ENCODE data around the gene NKX1-1.

GRCh38 chr4:1384675-1385372 is 21.4 kb downstream of the NKX1-1 start:
- TF ChIP-seq CTCF (IDR thresholded peaks at IDR 0.05): no peak
- TF ChIP-seq POLR2A (IDR thresholded peaks at IDR 0.05): no peak
